Kasumi-1 (cell line): ENCODE data around the gene FRAT1.

ENCODE experiments used
- DNase-seq, 2 experiments: peaks; one replicate each; lab custom pipeline; 2025; lab: John Stamatoyannopoulos, UW

The FRAT1 gene

DNA sequence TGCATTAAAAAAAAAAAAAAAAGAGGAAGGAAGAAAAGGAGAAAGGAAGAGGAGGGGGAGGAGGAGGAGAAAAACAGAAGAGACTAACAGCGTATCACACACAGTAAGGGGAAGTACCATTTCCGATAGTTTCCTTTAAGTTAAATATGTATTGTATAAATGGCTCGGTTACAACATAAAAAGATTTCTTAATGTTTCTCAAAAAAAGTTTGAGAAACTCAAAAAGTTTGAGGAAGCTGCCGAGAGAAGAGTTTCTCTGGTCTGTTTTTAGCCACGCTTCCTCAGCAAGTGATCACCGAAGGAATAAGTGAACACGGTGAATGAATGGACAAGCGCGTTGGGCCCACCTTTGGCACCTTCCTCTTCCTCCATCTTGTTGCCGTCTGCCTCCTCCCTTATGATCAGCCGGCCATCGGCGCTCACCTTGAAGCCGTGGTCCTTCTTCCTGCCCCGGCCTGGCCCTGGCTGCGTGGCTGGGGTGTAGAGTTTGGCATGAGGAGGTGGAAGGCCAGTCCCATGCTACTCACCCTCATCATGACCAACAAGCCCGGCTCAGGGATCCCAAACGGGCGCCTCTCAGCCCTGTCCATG is 46.8 kb downstream of the FRAT1 start:
- DNase-seq, result peak; percentile 100

DNA sequence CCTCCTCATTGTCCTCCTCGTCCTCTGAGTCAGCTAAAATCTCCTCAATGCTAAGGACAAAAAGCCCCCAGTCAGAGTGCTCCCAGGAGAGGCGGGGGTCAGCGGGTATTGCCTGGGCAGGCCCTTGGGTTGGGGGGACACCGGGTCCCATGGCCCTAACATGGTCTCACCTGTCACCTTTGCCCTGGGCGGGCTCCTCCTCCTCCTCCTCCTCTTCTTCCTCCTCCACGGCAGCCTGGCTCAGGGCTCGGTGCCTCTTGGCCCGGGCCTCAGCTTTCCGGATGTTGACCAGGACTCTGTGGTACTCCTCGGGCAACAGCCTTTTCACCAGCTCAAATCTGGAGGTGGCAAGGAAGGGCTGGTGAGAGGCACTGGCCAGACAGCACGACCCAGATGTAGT is 47.5 kb downstream of the FRAT1 start:
- no peak for DNase-seq

DNA sequence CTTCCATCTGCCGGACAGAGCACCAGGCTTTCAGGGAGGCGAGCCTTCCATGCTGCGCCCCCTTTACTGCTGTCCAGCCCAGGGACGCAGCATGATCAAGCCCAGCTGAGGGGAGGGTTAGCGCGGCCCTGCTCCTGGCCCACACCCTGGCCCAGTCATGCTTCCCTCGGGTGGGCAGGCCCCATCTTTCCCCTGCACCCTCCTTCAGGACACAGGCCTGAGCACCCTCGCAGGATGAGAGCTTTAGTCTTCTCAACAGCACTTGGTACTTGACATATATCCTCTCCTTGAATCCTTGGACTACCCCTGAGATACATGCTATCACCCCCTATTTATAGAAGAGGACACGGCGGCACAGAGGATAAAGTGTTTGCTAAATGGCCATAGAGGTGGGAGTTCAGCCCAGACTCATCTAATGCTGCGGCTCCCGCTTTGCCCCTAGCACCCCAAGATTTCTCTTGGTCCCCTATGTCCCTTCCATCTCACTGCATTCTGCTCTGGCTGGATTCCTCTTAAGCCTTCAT is 48.1 kb downstream of the FRAT1 start:
- no peak for DNase-seq
